Thoracic aorta (tissue), 2 donors: ENCODE results near the gene CDK18. TPM values are rescaled to one million over a fixed set of nuclear protein-coding genes. Genes with fewer than 3 reads are reported as not detected.
A peak's percentile ranks its signal among the peaks of the same experiment; 100 is the strongest.

ENCODE experiments used
- ATAC-seq: fragments of 150-250 bp; one replicate; pipeline ENCODE4 v1.8.0; 2017; ENCODE audit warnings: low read depth; ENCODE audit not compliant: insufficient number of reproducible peaks, low FRiP score
- DNase-seq: peaks from one replicate; pipeline ENCODE4 v3.0.0-alpha.2; 2020; ENCODE audit warnings: low spot score
- H3K27ac ChIP-seq, 2 donors: fragments of 200-600 bp; sonication (generic); 1 replicate in 1 of 2; 2 replicates in 1 of 2; pipeline ENCODE4 v1.5.1; 2016; ENCODE audit warnings: mild to moderate bottlenecking in 2 of 2, moderate library complexity in 2 of 2
- H3K27me3 ChIP-seq: fragments of 200-600 bp; sonication (generic); replicated peaks from 2 replicates; pipeline ENCODE4 v1.6.0; 2016; ENCODE audit warnings: mild to moderate bottlenecking; ENCODE audit not compliant: insufficient read depth
- H3K36me3 ChIP-seq: fragments of 200-600 bp; sonication (generic); one replicate; pipeline ENCODE4 v1.5.1; 2016
- H3K4me1 ChIP-seq, 2 donors: fragments of 200-600 bp; sonication (generic); 1 replicate in 1 of 2; 2 replicates in 1 of 2; pipeline versions ENCODE4 v1.5.1 to v1.6.0; 2016; ENCODE audit warnings: low read depth in 2 of 2, mild to moderate bottlenecking in 1 of 2; ENCODE audit not compliant: control insufficient read depth in 1 of 2
- H3K4me3 ChIP-seq: fragments of 200-600 bp; sonication (generic); 2 replicates; pipeline ENCODE4 v1.5.1; 2016; ENCODE audit warnings: mild to moderate bottlenecking
- H3K9me3 ChIP-seq: fragments of 200-600 bp; sonication (generic); 2 replicates; pipeline ENCODE4 v1.5.1; 2016
- total RNA-seq, 2 donors: library from RNA; depleted of rRNA; stranded (reverse); fragments of >200 nt; gene quantifications; one replicate each; pipeline versions ENCODE4 v1.1.0 to v1.2.3, GENCODE V29; 2016
- TF ChIP-seq, protein P1 (sequence below): fragments of 200-600 bp; sonication (generic); IDR thresholded peaks from one replicate; pipeline ENCODE4 v1.5.1; 2019; ENCODE audit warnings: antibody characterized with exemption

The CDK18 gene
- total RNA-seq, 2 donors from 2014 or later = 18.6 to 35.2 TPM

DNA sequence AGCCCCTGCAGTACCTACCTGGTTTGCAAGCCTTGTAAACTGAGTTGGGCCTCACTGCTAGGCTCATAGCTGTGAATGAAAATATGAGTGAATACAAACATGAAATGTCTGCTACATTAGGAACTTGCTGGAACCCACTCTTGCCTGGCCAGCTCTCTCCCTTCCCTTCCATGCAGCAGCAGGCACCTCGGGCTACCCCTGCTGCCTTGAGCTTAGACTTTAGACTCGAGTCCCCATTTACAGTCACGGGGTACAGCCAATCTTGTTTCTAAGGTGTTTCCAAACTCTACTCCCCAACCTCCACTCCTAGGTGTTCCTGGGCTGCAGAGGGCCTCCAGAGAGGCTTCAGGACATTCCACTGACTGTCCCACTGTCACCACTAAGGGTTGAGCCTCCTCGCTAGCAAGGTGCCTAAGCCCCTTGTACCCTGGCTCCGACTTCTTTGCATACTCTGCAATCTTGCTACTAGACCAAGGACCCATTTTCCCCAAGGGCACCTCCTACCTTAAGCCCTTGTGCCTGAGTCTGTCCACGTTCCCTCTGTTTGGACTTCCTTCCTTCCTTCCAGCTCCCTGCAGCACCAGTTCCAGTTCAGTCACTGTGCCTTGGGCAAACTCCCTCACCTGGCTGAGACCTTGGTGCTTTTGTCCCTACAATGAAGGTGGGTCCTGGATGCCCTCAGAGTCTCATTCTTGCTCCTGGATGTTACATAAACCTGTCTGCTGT, 36.9 kb downstream of the CDK18 start:
- no peak for DNase-seq
- Histone ChIP-seq H3K4me3 (no peak overlapping the region), H3K27me3 (no peaks in the 10 kb centered on the region), H3K27ac (no peak overlapping the region), H3K9me3 (no peaks in the 10 kb centered on the region), H3K4me1 (peaks cover 0 to 19% of the 10 kb centered on the region in 2 donors), H3K36me3 (no peaks in the 10 kb centered on the region)
- ATAC-seq = no peak
- TF ChIP-seq, protein P1, sequence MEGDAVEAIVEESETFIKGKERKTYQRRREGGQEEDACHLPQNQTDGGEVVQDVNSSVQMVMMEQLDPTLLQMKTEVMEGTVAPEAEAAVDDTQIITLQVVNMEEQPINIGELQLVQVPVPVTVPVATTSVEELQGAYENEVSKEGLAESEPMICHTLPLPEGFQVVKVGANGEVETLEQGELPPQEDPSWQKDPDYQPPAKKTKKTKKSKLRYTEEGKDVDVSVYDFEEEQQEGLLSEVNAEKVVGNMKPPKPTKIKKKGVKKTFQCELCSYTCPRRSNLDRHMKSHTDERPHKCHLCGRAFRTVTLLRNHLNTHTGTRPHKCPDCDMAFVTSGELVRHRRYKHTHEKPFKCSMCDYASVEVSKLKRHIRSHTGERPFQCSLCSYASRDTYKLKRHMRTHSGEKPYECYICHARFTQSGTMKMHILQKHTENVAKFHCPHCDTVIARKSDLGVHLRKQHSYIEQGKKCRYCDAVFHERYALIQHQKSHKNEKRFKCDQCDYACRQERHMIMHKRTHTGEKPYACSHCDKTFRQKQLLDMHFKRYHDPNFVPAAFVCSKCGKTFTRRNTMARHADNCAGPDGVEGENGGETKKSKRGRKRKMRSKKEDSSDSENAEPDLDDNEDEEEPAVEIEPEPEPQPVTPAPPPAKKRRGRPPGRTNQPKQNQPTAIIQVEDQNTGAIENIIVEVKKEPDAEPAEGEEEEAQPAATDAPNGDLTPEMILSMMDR = no peak

- H3K4me1 ChIP-seq = peaks cover 0 to 9% of the 10 kb centered on the region in 2 donors
- no peaks in the 10 kb centered on the region for H3K27me3 ChIP-seq
- no peak overlapping the region for H3K4me3 ChIP-seq
- ATAC-seq (no peak), DNase-seq (no peak)
- TF ChIP-seq, protein P1 = no peak
- no peak overlapping the region for H3K27ac ChIP-seq
- H3K9me3 ChIP-seq = no peaks in the 10 kb centered on the region
- H3K36me3 ChIP-seq = no peaks in the 10 kb centered on the region
Measured at GRCh38 chr1:205542367-205542766, 37.9 kb downstream of the CDK18 start.

- H3K27ac ChIP-seq = peak overlapping the region; percentile 57 to 69
- H3K9me3 ChIP-seq = no peaks in the 10 kb centered on the region
- peak; percentile 90 for ATAC-seq
- peak overlapping the region; percentile 67 for H3K4me3 ChIP-seq
- no peaks in the 10 kb centered on the region for H3K36me3 ChIP-seq
- H3K27me3 ChIP-seq = no peaks in the 10 kb centered on the region
- peaks cover 0 to 9% of the 10 kb centered on the region in 2 donors for H3K4me1 ChIP-seq
- DNase-seq = peak; percentile 76
- TF ChIP-seq, protein P1 = no peak
Measured at GRCh38 chr1:205543351-205544301, 39.2 kb downstream of the CDK18 start.

- Histone ChIP-seq H3K27ac (no peak overlapping the region), H3K36me3 (no peaks in the 10 kb centered on the region), H3K4me1 (peaks cover 0 to 9% of the 10 kb centered on the region in 2 donors), H3K4me3 (no peak overlapping the region), H3K9me3 (no peaks in the 10 kb centered on the region), H3K27me3 (no peaks in the 10 kb centered on the region)
- ATAC-seq (no peak), DNase-seq (no peak)
- TF ChIP-seq, protein P1 = no peak
Measured at GRCh38 chr1:205545001-205545919, 40.8 kb downstream of the CDK18 start.
